Right kidney (tissue), 1 donor: Measurements from ENCODE around the gene PNPLA5.

Experiments used
- DNase-seq: peaks from one replicate; pipeline ENCODE4 v3.0.0-alpha.2; 2016

The PNPLA5 gene

DNA sequence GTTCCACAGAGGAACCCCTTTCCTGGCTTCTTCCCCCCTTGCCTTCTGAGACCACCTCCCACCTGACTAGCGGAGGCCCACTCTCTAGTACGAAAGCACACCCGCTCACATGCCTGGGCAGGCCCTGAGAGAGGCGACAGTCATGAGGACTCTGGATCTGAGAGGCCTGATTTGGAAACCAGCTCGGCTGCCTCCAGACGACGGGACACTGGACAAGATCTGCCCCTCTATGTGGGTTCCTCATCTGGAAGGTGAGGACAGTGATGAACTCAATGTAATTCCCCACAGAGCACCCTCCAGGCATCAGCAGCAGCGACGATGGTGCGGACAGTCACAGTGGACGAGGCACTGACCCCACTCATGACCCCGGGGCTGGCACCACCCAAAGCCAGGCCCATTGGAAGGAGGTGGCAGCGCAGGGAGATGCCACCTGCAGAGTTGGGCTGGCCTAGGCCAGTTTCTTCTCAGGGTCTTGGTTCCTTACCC, 37.0 kb downstream of the PNPLA5 start:
- no peak for DNase-seq

DNA sequence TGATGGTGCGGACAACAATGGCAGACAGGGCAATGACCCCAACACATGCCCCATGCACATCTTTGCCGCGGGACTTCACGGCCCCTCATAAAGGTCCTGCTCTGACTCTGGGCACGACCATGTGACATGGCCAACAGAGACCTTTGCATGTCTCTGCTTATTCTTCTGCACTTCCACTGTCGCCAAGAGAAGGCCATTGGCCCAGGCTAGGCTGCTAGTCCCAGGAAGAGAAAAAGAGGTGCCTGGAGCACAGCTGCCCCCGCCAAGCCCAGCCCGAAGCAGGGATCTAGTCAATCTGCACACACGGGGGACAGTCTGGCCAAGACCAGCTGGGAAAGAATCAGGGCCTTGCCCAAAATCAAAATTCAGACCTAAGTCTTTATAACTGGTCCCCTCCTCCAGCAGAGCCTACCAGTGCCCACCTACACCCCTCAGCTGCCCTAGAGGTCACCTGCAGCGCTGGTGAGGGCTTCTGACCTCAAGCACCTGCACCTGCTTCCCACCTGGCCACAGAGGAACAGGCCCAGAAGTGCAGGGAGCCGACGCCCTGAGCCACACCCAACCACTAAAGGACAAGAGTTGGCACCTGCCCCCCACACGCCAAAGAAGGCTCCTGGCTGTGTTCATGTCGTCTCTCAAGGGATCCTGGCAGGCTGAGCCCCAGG, 37.6 kb downstream of the PNPLA5 start:
- DNase-seq: no peak

DNA sequence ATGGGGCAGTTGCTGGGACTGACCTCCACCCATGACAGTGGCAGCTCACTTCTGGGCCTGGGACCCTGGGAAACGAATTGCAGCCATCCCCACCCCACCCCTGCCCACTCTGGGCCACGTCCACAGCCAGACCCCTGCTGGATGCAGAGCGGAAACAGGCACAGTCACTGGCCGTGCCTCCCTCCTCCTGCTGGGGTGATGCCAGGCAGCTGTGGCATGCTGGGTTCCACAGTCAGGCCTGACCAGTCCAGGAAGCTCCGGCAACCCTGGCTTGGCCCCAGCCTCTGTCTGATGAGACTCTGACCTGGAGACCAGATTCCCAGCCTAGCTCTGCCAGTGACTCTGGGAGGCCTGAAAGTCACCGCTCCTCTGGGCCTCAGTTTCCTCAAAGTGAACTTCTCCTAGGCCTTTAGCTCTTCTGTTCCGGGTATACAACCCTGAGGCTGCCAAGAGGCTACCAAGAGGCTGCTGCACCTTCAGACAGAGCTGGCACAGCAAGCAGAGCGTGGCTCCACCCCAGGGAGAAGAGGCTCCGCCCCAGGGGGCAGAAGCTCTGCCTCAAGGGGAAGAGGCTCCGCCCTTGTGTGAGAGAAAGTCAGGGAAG, 38.4 kb downstream of the PNPLA5 start:
- DNase-seq: no peak

DNA sequence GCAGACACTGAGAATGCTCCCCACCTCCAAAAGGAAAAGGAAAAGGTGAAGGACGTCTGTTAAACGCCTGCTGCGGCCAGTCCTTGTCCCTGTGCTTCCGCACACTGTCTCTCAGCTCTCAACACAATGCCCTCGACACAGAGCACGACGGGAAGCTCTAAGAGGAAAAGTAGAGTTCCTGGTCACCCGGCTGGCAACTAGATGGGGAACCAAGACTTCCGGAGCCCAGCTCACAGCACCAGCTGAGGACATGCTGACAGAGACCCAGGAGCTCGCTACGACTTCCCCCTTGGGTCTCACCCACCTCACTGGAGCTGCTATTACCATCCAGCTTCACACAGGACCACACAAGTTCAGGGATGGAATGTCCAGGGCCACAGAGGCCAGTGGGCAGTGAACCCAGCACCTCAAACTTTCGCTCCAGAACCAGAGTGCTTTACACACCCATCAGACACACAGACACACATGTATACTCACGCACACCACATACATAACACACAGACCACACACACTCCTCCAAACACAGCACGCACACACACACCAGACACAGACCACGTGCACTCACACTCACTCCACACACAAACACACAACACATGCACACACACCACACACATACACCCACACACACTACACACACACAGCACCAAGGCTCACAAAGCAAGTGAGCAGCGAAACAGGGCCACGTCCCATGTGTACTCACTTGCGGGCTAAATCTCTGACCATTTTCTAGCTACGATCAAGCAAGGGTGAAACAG, 39.1 kb downstream of the PNPLA5 start:
- DNase-seq: no peak

DNA sequence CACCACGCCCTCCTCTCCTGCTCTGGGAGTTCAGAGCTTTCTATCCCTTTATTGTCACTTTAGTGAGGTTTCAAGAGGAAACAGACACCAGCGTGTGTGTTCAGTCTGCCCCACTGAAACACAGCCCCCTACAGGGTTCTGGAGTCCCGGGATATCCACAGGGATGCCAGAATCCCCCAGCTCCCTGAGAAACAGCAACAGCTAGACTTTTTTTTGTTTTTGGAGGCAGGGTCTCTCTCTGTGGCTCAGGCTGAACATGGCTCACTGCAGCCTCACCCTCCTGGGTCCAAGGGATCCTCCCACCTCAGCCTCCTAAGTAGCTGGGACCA, 39.9 kb downstream of the PNPLA5 start:
- DNase-seq: no peak

DNA sequence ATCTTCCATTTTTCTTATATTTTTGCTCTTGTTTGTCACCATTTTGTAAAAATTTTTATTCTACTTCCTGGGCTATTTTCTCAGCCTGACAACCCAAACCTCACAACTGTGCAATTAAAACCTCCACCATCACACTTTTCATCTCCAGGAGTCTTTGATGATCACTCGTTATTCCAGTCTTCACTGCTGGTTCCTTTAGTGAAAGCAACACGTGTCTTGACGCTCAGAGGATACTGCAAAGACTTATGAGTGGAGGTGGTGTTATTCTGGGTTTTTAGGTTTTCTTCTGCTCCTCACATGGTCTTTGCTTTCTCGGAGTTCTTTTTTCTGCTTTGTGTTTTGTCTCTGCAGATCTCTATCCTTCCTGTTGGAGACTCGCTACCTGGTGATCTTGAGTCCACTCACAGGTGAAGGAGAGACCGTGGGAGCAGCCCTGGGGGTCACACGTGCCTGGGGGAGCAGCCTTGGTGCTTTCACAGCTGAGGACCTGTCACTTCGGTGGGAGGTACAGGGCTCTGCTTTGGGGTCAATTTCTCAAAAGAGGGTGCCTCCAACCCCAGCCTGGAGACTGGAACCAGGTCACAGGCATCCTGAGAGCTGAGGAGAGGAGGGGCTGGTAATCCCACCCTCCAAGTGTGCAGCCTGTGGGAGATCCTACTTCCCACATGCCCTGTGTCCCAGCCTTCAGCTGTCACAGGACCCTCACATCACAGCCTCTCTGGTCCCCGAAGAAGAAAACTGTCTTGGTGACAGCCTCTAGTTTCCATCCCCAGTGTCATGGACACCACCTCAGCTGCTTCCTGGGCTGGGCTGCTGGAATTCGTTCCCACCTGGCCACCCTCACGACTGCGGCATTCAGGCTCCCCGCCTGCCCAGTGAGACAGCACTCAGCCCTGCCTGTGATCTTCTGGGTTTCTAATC, 40.5 kb downstream of the PNPLA5 start:
- DNase-seq: no peak

DNA sequence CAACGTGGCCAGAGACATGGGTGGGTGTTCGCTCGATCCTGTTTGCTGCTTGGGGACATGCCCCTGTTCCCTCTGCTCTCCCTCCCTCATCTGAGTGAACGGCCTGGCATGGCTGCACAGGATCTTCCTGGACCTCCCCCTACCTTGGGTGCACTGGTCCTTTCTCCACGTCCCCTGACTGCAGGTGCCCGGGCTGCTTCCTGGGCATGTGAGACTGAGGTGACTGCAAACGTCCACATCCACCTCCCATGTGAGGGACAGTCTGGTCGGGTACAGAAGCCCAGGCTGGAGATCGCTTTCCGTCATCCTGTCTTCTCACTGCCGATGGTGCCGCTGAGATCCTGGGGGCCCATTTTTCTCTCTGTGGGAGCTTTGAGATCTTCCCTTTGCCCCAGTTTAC, 41.3 kb downstream of the PNPLA5 start:
- no peak for DNase-seq

DNA sequence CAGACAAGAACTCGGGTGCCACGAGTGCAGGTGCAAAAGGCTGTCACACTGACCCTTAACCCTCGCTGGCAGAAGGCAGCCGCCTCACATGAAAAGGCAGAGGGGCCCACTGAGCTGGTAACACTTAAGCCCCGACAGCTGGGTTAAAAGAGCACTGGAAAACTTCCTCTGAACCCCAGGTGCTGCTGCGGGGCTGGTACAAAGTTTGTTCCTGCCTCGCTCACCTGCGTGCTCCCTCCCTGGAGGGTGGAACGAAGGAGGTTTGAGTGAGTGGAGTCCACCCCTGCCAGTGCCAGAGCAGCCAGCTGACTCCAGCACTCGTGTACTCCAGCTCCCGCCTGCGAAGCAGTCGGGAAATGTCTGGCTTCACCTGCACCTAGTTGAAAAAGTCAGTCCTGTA, 42.1 kb downstream of the PNPLA5 start:
- DNase-seq: no peak

DNA sequence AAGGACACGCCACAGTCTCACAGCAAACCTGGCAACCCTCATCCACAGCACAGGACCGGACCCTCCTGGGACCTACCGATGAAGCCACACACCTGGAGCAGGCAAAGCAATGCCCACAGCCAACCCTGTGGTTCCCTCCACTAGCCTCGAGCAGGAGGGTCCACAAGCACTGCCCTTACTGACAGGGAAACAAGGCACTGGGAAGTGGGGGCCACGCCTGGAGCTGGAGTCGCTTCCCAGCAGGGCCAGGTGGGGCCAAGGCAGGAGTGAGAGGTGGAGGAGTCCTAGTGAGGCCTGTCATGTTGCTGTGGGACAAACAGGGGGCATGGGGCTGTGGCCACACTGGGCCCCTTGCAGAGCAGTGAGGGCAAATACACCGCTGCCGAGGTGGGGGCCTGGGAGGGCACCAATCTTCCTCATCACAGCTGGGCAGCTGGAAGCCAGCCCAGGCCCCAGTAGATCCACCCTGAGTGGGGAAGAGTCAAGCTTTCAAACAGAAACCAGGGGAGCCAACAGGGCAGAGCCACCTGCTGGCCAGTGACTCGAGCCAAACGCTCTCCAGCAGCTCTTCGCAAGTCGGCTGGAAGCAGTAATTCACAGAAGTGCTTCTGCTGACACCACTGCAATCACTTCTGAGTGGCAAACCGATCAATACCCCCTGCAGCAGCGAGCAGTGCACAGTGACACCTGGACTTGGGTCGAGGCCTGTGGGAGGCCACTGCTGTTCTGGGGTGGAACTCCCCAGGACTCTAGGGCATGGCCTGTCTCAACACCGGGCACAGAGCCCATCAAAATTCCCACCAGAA, 43.2 kb downstream of the PNPLA5 start:
- no peak for DNase-seq

DNA sequence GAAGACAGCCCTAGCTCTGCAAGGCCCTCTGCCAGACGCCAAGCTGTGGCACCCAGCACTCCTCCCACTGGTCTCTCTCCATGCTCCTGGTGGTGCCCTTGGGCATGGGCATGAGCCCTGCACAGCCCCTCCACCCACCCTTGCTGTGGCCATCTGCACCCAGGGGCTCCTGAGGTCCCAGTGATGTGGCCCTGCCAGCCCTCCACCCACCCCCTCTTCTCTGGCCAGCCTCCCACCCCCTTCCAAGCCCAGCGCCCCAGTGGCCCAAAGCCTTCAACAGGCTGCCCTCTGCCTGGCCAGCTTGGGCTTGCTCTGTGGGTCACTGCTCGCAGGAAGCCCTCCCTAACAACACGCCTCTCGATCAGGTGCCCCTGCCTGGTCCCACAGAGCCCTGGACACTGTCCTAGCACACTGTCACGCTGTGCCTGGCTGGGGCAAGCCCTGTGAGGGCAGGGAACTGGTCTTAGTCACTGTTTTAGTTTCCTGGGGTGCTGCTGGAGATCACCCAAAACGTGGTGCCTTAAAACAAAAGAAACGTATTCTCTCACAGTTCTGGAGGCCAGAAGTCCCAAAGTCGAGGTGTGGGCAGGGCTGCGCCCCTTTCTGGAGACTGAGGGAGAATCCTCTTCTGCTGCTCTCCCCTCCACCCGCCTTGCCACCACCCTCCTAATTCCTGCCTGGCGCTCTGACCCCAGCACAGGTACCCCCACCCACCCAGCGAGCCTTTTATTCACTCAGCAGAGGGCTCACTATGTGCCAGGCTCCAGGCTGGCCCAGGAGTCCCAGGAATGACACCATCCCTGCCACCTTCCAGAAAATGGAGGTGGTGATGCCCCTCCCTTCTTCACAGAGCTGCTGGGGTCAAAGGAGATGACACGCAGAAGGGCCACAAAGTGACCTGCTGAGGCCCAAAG, 44.2 kb downstream of the PNPLA5 start:
- no peak for DNase-seq

DNA sequence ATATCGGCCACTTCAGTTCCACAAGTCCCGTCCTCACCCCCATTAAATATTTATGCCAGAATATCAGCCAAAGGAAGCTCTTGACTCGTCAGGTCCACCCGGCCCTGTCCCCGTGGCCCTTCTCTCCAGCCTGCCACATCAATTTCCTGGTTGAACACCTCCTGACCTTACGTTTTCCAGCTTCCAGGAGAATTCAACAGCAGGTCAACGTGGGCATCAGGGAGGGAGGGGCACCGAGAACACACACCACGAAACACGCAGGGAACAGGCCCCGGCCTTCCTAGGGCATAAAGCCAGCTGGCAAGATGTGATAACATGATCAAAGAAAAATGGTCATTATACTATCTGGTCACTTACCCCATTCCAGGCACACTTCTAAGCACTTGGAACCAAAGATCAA, 44.8 kb downstream of the PNPLA5 start:
- DNase-seq: no peak

DNA sequence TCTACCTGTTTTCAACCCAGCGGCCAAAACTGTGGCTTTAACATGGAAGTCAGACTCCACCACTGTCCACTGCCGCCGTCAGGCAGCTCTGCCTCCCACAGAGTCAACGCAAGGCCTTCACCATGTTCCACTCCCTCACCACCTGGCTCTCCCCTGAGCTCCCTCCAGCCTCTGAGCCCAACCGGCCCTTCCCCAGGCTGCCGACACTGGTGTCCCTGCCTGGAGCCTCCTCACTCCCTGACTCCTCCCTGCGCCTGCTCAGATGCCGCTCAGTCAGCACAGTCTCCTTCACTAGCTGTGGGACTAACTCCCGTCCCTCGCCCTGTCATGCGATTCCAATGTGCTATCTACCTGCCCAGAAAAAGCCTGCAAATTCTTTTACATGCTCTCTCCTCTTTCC, 45.8 kb downstream of the PNPLA5 start:
- no peak for DNase-seq

DNA sequence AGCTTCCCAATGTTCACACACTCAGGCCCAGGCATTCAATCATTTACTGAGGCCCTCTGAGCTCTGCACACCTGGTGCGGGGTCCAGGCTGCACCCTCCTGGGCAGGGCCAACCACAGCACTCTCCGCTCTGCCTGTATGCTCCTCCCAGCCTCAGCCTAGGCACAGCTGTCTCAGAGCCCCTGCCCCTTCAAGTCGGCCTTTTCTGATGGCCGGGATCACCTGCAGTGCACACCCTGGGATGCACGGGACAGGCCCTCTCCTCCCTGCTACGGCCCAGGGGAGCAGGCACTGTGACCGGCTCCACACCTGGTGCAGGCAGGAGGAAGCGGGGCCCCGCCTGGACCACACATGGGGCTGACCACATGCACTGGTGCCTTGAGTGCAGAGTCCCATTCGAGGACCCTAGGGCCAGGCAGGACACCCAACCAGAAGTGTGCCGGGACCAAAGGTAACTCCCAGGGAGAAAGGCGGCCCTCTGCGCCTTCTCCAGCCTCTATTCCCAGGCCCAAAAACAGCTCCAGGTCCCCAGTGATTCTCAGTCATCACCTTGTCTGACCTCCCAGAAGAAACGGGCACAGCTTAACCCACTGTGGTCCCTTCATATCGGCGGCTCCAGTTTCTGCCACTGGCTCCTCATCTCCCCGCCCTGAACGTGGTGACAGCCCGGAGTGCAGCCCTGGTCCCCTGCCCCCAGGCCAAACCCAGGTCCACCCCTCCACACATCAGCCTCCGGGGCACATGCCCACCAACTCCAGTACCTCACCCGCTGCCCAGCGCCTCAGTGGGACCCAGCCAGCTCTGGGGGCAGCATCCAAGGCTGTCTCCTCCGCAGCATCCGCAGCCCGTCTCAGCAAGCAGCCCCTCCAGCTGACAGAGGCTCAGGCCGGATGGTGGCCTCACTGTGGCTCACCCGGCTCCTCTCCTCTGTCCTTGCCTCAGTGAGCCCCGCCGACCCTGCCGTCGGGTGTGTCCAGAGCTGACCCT, 47.0 kb downstream of the PNPLA5 start:
- DNase-seq: no peak

DNA sequence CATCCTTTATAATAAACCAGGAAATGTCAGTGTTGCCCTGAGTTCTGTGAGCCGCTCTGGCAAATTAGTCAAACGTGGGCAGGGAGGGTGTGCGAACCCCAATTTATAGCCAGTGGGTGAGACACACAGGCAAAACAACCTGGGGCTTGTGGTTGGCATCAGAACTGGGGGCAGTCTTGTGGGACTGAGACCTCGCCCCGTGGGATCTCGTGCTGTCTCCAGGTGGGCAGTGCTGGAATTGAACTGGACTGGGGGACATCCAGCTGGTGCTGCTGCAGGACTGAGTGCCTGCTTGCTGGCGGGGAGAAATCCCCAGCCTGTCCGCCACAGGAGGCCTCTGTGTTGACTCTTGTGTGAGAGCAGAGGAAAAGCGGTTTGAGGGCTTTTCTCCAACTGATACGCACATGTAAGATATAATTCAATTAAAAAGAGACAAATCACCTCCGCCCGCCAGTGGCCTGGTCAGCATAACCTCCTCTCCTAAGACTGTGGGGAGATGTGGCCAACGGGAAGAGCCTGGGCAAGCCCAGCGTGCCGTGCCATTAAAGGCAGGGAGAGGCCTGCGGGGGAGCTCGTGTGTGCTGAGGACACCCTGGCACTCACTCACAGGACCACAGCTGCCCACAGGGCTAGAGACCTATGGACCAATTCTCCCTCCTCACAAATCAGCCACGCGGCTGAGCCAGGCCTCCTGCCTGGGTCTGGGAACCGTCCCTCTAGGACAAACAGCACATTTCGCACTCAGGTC, 47.9 kb downstream of the PNPLA5 start:
- no peak for DNase-seq

DNA sequence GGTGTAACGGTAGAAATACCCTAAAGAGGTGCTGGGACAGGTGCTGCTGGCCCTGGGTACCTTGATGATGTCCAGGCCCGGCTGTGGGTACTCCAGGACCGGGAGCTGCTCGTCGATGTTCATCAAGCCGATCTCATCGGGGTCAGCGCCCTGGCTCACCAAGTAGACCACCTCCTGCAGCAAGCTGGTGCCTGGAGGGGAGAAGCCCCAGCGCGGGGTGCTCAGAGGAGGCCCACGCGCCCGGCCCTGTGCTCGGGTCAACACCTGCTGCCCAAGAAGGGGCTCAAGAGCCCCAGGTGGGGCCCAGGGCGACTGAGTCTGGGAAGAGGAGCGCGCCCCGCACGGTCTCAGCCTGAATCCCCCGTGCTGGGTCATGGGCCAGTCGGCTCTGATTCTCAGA, 50.1 kb downstream of the PNPLA5 start:
- no peak for DNase-seq

DNA sequence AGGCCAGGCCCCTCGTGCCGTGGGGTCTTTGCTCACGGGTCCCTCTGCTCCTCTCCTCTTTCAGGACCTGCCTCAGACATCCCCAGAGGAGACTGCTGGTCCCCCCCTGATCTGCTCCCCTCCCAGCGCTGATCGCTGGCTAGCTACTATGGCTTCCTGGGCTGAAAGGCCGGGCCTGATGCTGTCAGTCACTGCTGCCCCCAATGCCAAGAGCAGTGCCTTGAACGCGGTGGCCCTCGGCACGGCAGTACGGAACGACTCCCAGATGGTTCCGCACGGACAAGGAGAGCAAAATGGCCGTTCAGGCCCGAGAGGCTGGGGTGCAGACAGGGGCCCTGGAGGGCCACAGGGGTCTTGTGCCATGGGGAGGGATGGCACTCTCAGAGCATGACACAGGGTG, 51.0 kb downstream of the PNPLA5 start:
- no peak for DNase-seq

DNA sequence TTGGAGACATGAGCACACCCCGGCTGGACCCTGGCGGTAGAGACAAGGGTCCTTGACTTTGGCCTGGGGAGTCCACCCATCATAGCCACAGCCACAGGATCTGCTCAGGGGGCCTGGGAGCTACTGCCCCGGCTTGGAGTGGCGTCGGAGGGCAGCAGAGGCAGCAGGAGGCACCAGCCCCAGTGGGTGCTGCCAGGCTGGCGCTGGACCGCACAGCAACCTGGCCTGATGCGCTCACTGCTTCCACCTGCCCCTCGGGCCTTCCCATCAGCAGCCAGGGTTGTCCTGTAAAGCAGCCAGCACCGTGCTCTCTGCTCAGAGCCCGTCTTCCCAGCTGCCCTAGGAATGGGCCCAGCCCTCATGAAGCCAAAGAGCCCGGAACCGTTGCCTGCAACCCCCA, 51.4 kb downstream of the PNPLA5 start:
- no peak for DNase-seq

DNA sequence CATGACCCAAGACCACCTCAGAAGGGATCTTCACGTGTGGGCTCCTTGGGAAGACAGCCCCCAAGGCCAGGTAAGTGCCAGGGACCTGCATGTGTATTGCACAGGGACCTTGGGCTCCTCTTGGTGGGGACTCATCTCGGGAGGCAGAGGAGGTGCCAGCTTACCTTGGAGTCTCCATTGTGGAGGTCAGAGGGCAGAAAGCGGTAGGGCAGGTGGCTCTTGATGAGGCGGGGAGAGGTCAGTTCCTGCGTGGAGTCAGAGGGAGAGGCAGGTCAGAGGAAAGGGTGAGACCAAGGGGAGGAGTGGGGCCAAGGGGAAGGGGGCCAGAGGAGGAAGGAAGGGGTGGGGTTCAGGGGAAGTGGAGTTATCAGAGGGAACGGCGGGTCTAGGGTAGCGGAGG, 52.0 kb downstream of the PNPLA5 start:
- no peak for DNase-seq
